OCI-LY3 (cell line): ENCODE data around the gene RNU1-1.
"Not testable (repeated sequence)": the region's sequence is repeated elsewhere in the genome, so short reads cannot be mapped to it uniquely, and the experiment has no call there.

Source experiments
- CTCF ChIP-seq: fragments of 200-600, 300-600 bp; sonication (generic); IDR thresholded peaks from 2 replicates; pipeline ENCODE4 v1.5.1; 2014; ENCODE audit warnings: antibody characterized with exemption, low read length, low read depth
- EZH2phosphoT487 ChIP-seq: fragments of 200-600 bp; shearing (Covaris generic); IDR thresholded peaks from 2 replicates; pipeline ENCODE4 v1.6.1; 2018; ENCODE audit warnings: antibody characterized with exemption, mixed run types, low read depth

- TF ChIP-seq CTCF, EZH2phosphoT487: not testable (repeated sequence)
Observed at GRCh38 chr1:16475771-16476770, 38.0 kb downstream of the RNU1-1 start.
